Upper lobe of left lung (tissue), 4 donors: Measurements from ENCODE around the gene IGSF3.
A peak's percentile ranks its signal among the peaks of the same experiment; 100 is the strongest.

Source experiments
- POLR2A ChIP-seq, 4 donors: fragments of 450-650 bp; IDR thresholded peaks; one replicate each; pipeline ENCODE4 v1.5.1; 2016 to 2017; ENCODE audit warnings: antibody characterized with exemption in 4 of 4, mild to moderate bottlenecking in 2 of 4
- TF ChIP-seq, protein P1 (sequence below), 6 experiments: fragments of 450-650 bp in 4 of 6; fragments of 200-600 bp in 2 of 6; sonication (generic) in 2 of 6; IDR thresholded peaks; one replicate each; pipeline ENCODE4 v1.5.1; 2016 to 2019; ENCODE audit warnings: antibody characterized with exemption in 6 of 6

DNA sequence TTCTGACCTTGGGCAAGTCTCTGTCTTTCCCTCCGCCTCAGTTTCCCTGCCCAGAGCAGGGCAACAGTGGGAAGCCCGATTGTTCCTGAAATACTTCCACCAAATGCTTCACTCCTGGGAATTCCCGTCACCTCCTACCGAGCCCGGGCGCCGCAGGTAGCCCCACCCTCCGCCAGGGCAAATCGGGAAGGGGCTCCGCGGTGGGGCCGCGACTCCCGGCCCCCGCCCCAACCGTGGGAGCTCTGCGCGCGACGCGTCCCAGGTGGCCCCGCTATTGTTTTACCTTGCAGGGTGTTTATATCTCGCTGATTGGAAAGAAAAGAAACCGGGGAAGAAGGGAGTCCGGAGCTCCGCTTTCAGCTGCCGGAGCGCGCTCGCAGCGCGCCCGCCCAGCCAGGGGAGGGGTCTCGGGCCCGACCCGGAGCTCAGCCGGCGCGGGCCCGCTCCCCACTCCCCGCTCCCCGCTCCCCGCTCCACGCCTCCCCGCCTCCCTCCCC is 407 bp downstream of the IGSF3 start:
- TF ChIP-seq, protein P1, sequence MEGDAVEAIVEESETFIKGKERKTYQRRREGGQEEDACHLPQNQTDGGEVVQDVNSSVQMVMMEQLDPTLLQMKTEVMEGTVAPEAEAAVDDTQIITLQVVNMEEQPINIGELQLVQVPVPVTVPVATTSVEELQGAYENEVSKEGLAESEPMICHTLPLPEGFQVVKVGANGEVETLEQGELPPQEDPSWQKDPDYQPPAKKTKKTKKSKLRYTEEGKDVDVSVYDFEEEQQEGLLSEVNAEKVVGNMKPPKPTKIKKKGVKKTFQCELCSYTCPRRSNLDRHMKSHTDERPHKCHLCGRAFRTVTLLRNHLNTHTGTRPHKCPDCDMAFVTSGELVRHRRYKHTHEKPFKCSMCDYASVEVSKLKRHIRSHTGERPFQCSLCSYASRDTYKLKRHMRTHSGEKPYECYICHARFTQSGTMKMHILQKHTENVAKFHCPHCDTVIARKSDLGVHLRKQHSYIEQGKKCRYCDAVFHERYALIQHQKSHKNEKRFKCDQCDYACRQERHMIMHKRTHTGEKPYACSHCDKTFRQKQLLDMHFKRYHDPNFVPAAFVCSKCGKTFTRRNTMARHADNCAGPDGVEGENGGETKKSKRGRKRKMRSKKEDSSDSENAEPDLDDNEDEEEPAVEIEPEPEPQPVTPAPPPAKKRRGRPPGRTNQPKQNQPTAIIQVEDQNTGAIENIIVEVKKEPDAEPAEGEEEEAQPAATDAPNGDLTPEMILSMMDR (IDR thresholded peaks at IDR 0.05), result peak in 1 of 6 experiments; percentile 12
- TF ChIP-seq POLR2A (IDR thresholded peaks at IDR 0.05), result no peak
